Natural killer cell (primary cell): ENCODE data around the gene RNF214. TPM values are rescaled to one million over a fixed set of nuclear protein-coding genes. Genes with fewer than 3 reads are reported as not detected.

ENCODE experiments used
- ATAC-seq, 3 donors: fragments of 150-1000 bp in 2 of 3; fragments of 200-7000 bp in 1 of 3; cut with Tn5 transposase; 1 replicate in 1 of 3; 2 replicates in 2 of 3; pipeline ENCODE4 v1.10.0; 2021; ENCODE audit warnings: mild to moderate bottlenecking in 2 of 3, moderate library complexity in 2 of 3
- DNase-seq, 2 donors: peaks; one replicate each; pipeline versions ENCODE4 v3.0.0 to v3.0.0-alpha.2; 2013 to 2021; ENCODE audit warnings: mixed read lengths in 1 of 2
- H3K27ac ChIP-seq: one replicate; pipeline ENCODE4 v1.5.1; 2013; ENCODE audit warnings: mild to moderate bottlenecking, low read length
- H3K27me3 ChIP-seq: one replicate; pipeline ENCODE4 v1.6.1; 2013; ENCODE audit warnings: low read length; ENCODE audit not compliant: control insufficient read depth, insufficient read depth
- H3K36me3 ChIP-seq: one replicate; pipeline ENCODE4 v1.6.1; 2013; ENCODE audit warnings: low read length; ENCODE audit not compliant: control insufficient read depth, insufficient read depth
- H3K4me1 ChIP-seq: one replicate; pipeline ENCODE4 v1.6.1; 2013; ENCODE audit warnings: low read length; ENCODE audit not compliant: control insufficient read depth, insufficient read depth
- H3K4me3 ChIP-seq: one replicate; pipeline ENCODE4 v1.5.1; 2013; ENCODE audit warnings: low read length
- H3K9me3 ChIP-seq: one replicate; pipeline ENCODE4 v1.6.1; 2013; ENCODE audit warnings: low read length; ENCODE audit not compliant: control insufficient read depth, insufficient read depth
- H3K27ac Mint-ChIP-seq, 2 donors: one replicate each; pipeline ENCODE4 v1.8.0; 2022; ENCODE audit warnings: mild to moderate bottlenecking in 2 of 2, mixed read lengths in 2 of 2, moderate library complexity in 1 of 2
- H3K27me3 Mint-ChIP-seq, 2 donors: one replicate each; pipeline ENCODE4 v1.8.0; 2022; ENCODE audit warnings: low read depth in 2 of 2, mixed read lengths in 2 of 2
- H3K36me3 Mint-ChIP-seq: one replicate; pipeline ENCODE4 v1.8.0; 2022; ENCODE audit warnings: mixed read lengths
- H3K4me1 Mint-ChIP-seq, 2 donors: one replicate each; pipeline ENCODE4 v1.8.0; 2022; ENCODE audit warnings: mixed read lengths in 2 of 2
- H3K4me3 Mint-ChIP-seq: one replicate; pipeline ENCODE4 v1.8.0; 2022; ENCODE audit warnings: mild to moderate bottlenecking, moderate library complexity, mixed read lengths
- H3K9me3 Mint-ChIP-seq, 2 donors: one replicate each; pipeline ENCODE4 v1.8.0; 2022; ENCODE audit warnings: mixed read lengths in 2 of 2
- WGBS: methylation state at CpG from one replicate; pipeline ENCODE4 v1.1.7; 2013; ENCODE audit warnings: missing lambda C conversion rate; ENCODE audit not compliant: insufficient coverage; 5-methylcytosine and 5-hydroxymethylcytosine counted together
- intact Hi-C: fragments of 100-400 bp; cut with micrococcal nuclease; formaldehyde crosslinking; loops from one replicate; pipeline ENCODE4 v1.14.2; 2022
- total RNA-seq, 4 donors: library from RNA; stranded (reverse); fragments of 120-200 nt in 1 of 4; gene quantifications; one replicate each; pipeline versions ENCODE4 v1.2.3 to v1.2.4, GENCODE V29; 2013 to 2022
- TF ChIP-seq, protein P1 (sequence below): fragments of 200-600 bp; IDR thresholded peaks from one replicate; pipeline ENCODE4 v1.8.0; 2022; ENCODE audit warnings: antibody characterized with exemption

The RNF214 gene
- total RNA-seq, 3 donors from 2014 or later (not counting 1 experiment from before 2014, with no cell fraction given), result 13.7 to 20.7 (median 17.3) TPM

DNA sequence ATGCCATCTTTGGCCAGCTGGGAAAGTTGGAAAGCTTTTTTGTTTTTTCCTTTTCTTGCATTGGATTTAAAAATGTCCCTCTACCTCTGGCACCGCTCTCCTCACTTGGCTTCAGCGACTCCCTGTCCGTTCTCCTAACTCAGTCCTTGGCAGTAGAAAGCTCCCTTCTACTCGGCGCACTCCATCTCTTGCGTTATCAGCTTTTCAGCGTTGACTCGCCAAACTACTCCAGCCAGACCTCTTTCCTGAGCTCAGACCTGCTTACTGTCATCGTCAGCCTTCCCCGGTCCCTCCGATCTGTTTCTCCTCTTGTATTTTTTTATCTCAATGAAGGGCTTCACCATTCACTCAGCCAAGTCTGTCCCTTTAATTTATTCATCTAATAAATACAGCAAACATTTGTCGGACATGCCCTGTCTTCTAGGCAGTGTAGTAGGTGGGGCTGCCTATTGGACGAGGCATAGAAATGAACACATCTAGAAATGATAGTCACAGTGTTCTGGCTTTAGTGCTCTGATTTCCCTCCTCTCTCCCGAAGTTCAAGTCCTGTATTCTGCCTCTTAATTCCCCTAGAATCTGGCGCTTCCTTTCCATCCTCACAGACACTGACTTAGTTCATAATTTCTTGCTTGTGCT lies 96.0 kb downstream of the RNF214 start:
- H3K27ac ChIP-seq, result peak overlapping the region; percentile 85
- H3K9me3 ChIP-seq, result no peaks in the 10 kb centered on the region
- WGBS, result 20% methylated on average over 15 of the region's 15 CpGs
- intact Hi-C loops, result loop anchor here (5.0 kb wide), 1 partner anchor 96 kb away; the partner anchor contains the start of genes PCSK7 and RNF214
- H3K4me1 ChIP-seq, result peaks cover 14% of the 10 kb centered on the region
- TF ChIP-seq, protein P1, sequence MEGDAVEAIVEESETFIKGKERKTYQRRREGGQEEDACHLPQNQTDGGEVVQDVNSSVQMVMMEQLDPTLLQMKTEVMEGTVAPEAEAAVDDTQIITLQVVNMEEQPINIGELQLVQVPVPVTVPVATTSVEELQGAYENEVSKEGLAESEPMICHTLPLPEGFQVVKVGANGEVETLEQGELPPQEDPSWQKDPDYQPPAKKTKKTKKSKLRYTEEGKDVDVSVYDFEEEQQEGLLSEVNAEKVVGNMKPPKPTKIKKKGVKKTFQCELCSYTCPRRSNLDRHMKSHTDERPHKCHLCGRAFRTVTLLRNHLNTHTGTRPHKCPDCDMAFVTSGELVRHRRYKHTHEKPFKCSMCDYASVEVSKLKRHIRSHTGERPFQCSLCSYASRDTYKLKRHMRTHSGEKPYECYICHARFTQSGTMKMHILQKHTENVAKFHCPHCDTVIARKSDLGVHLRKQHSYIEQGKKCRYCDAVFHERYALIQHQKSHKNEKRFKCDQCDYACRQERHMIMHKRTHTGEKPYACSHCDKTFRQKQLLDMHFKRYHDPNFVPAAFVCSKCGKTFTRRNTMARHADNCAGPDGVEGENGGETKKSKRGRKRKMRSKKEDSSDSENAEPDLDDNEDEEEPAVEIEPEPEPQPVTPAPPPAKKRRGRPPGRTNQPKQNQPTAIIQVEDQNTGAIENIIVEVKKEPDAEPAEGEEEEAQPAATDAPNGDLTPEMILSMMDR, result no peak
- Mint-ChIP-seq H3K27me3 (no peaks in the 10 kb centered on the region), H3K27ac (no peak overlapping the region), H3K36me3 (no peaks in the 10 kb centered on the region), H3K9me3 (no peaks in the 10 kb centered on the region), H3K4me3 (no peak overlapping the region), H3K4me1 (no peaks in the 10 kb centered on the region)
- peak in 1 of 2 donors; percentile 47 for DNase-seq
- no peak for ATAC-seq
- H3K27me3 ChIP-seq, result no peaks in the 10 kb centered on the region
- H3K4me3 ChIP-seq, result peak overlapping the region; percentile 80
- no peaks in the 10 kb centered on the region for H3K36me3 ChIP-seq

DNA sequence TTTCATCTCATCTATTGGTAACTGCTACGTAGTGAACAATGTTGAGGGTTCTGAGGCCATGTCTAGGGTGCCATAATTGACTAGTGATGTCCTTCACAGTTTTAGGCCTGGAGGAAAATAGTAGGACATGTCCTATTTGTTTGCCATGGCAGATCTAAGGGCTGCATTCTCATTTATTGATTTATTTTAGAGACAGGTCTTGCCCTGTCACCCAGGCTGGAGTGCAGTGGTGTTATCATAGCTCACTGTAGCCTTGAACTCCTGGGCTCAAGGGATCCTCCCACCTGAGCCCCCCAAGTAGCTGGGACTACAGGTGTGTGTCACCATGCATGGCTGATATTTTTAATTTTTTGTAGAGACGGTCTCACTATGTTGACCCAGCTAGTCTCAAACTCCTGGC lies 100.4 kb downstream of the RNF214 start:
- H3K27ac ChIP-seq, result no peak overlapping the region
- ATAC-seq, result no peak
- intact Hi-C loops, result no loop called here
- no peak overlapping the region for H3K27ac Mint-ChIP-seq
- TF ChIP-seq, protein P1, result no peak
- WGBS, result 50% methylated on average over 2 of the region's 2 CpGs
- no peak overlapping the region for H3K4me3 ChIP-seq
- H3K36me3 Mint-ChIP-seq, result no peaks in the 10 kb centered on the region
- DNase-seq, result no peak
- no peaks in the 10 kb centered on the region for H3K9me3 Mint-ChIP-seq
- H3K27me3 Mint-ChIP-seq, result no peaks in the 10 kb centered on the region
- H3K4me1 ChIP-seq, result peaks cover 11% of the 10 kb centered on the region
- no peaks in the 10 kb centered on the region for H3K27me3 ChIP-seq
- no peaks in the 10 kb centered on the region for H3K9me3 ChIP-seq
- H3K4me3 Mint-ChIP-seq, result no peak overlapping the region
- H3K4me1 Mint-ChIP-seq, result peaks cover 0 to 15% of the 10 kb centered on the region in 2 donors
- no peaks in the 10 kb centered on the region for H3K36me3 ChIP-seq

DNA sequence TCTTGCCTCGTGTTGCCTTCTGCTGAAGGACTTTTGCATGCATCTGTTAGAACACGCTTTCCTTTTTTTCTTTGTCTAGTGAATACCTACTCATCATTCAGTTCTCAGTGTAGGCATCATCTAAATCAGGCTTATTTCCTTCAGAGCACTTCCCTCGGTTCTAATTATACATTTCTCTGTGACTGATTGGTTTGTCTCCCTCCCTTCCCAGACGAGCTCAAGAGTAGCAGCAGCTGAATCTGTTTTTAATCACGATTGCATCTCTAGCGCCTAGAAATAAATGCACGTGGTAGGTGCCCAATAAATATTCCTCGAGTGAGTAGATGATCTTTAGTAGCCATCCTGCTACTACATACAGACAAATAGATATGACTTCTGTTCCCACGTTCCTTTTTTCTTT lies 101.4 kb downstream of the RNF214 start:
- DNase-seq, result no peak
- intact Hi-C loops, result no loop called here
- no peaks in the 10 kb centered on the region for H3K9me3 ChIP-seq
- no peak overlapping the region for H3K4me3 ChIP-seq
- peaks cover 0 to 18% of the 10 kb centered on the region in 2 donors for H3K4me1 Mint-ChIP-seq
- peaks cover 7% of the 10 kb centered on the region for H3K36me3 Mint-ChIP-seq
- no peaks in the 10 kb centered on the region for H3K27me3 Mint-ChIP-seq
- H3K4me3 Mint-ChIP-seq, result no peak overlapping the region
- WGBS, result 92% methylated on average over 8 of the region's 9 CpGs
- TF ChIP-seq, protein P1, result no peak
- H3K27ac Mint-ChIP-seq, result no peak overlapping the region
- no peak overlapping the region for H3K27ac ChIP-seq
- ATAC-seq, result no peak
- H3K4me1 ChIP-seq, result peaks cover 2% of the 10 kb centered on the region
- H3K9me3 Mint-ChIP-seq, result no peaks in the 10 kb centered on the region
- H3K36me3 ChIP-seq, result no peaks in the 10 kb centered on the region
- H3K27me3 ChIP-seq, result no peaks in the 10 kb centered on the region

DNA sequence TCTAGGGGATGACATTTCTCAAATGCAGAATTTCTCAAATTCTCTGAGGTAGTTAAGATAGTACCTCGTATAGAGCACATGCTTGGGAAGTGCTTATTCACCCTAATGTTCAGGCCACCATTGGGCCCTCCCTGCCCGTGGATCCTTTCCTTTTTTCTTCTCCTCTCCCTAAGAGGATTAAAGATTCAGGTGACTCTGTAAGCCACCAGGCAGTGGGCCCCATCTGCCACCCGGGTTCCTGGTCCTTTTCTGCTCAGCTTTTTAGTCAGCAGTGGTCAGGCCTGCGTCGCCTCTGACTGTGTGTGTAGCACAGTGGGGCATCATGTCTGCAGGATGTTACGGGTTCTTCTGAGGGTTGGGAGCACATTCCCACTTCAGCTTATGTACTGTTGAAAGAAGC lies 102.4 kb downstream of the RNF214 start:
- H3K9me3 ChIP-seq, result no peaks in the 10 kb centered on the region
- Mint-ChIP-seq H3K27ac (no peak overlapping the region), H3K4me1 (peaks cover 0 to 18% of the 10 kb centered on the region in 2 donors), H3K27me3 (no peaks in the 10 kb centered on the region), H3K36me3 (peaks cover 7% of the 10 kb centered on the region), H3K9me3 (no peaks in the 10 kb centered on the region), H3K4me3 (no peak overlapping the region)
- no peak overlapping the region for H3K4me3 ChIP-seq
- 84% methylated on average over 6 of the region's 6 CpGs for WGBS
- TF ChIP-seq, protein P1, result no peak
- intact Hi-C loops, result no loop called here
- no peaks in the 10 kb centered on the region for H3K4me1 ChIP-seq
- ATAC-seq, result no peak
- no peaks in the 10 kb centered on the region for H3K36me3 ChIP-seq
- DNase-seq, result no peak
- no peaks in the 10 kb centered on the region for H3K27me3 ChIP-seq
- no peak overlapping the region for H3K27ac ChIP-seq
